Activated CD4-positive, alpha-beta memory T cell treated with anti-CD3 and anti-CD28 coated beads for 36 hours (primary cell): ENCODE data around the gene HSD17B12. TPM values are rescaled to one million over a fixed set of nuclear protein-coding genes. Genes with fewer than 3 reads are reported as not detected.
"Not testable (repeated sequence)": the region's sequence is repeated elsewhere in the genome, so short reads cannot be mapped to it uniquely, and the experiment has no call there.

Experiments used
- CTCF ChIA-PET: fragments of 350-600 bp; sonication (Branson Sonifier 250); formaldehyde crosslinking; loops from one replicate; lab custom pipeline; 2021; ENCODE audit warnings: antibody characterized with exemption, inconsistent platforms; lab: Charles Lee
- POLR2A ChIA-PET: fragments of 350-600 bp; sonication (Branson Sonifier 250); formaldehyde crosslinking; loops from one replicate; lab custom pipeline; 2021; ENCODE audit warnings: antibody characterized with exemption; lab: Charles Lee
- DNase-seq: peaks from one replicate; pipeline ENCODE4 v3.0.0-alpha.2; 2020
- H3K27ac Mint-ChIP-seq: one replicate; pipeline ENCODE4 v1.8.0; 2021; ENCODE audit warnings: mixed read lengths
- H3K27me3 Mint-ChIP-seq: one replicate; pipeline ENCODE4 v1.8.0; 2021; ENCODE audit warnings: mixed read lengths
- H3K36me3 Mint-ChIP-seq: one replicate; pipeline ENCODE4 v1.8.0; 2021; ENCODE audit warnings: mixed read lengths
- H3K4me1 Mint-ChIP-seq: one replicate; pipeline ENCODE4 v1.8.0; 2021; ENCODE audit warnings: low read depth, mixed read lengths
- H3K4me3 Mint-ChIP-seq: one replicate; pipeline ENCODE4 v1.8.0; 2021; ENCODE audit warnings: mild to moderate bottlenecking, mixed read lengths
- H3K9me3 Mint-ChIP-seq: one replicate; pipeline ENCODE4 v1.8.0; 2021; ENCODE audit warnings: mixed read lengths
- intact Hi-C: fragments of 100-400 bp; cut with micrococcal nuclease; formaldehyde crosslinking; loops from one replicate; pipeline ENCODE4 v1.15.1; 2023
- total RNA-seq, 2 experiments: library from RNA; stranded (reverse); gene quantifications; one replicate each; pipeline ENCODE4 v1.2.3, GENCODE V29; 2021

Gene HSD17B12
- total RNA-seq, 2 experiments from 2014 or later, result 32.8 to 35.3 TPM

DNA sequence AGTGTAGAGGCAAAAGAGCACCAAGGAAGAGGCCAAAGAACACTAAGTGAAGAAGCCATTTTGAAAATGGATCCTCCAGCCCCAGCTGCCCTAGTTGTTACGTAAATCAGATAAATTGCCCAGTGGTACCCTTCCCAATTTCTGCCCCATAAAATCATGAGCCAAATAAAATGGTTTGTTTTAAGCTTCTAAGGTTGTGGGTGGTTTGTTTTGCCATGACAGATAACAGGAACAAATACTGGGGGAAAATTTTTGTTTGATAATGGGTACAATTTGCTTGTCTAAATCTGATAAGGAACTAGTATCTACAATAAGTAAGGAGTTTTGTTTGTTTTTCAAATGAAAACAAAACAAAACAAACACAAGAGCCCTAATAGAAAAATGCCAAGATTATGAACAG lies 30.6 kb upstream of the HSD17B12 start:
- ChIA-PET CTCF (no interaction called here), POLR2A (no interaction called here)
- H3K4me3 Mint-ChIP-seq, result no peak overlapping the region
- H3K27ac Mint-ChIP-seq, result no peak overlapping the region
- peaks cover 9% of the 10 kb centered on the region for H3K9me3 Mint-ChIP-seq
- H3K36me3 Mint-ChIP-seq, result peaks cover 7% of the 10 kb centered on the region
- peaks cover 15% of the 10 kb centered on the region for H3K4me1 Mint-ChIP-seq
- intact Hi-C loops, result loop anchor here (10.0 kb wide), 1 partner anchor 415 kb away; the partner anchor contains the start of gene ACCS
- no peak for DNase-seq
- H3K27me3 Mint-ChIP-seq, result peaks cover 3% of the 10 kb centered on the region

DNA sequence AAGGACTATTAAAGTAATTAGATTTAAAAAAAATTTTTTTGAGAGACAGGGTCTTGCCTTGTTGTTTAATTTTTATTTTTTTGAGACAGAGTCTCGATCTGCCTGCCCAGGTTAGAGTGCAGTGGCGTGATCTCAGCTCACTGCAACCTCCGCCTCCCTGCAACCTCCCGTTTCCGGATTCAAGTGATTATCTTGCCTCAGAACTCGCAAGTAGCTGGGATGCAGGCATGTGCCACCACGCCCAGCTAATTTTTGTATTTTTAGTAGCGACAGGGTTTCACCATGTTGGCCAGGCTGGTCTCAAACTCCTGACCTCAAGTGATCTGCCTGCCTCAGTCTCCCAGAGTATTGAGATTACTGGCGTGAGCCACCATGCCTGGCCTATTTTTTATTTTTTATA lies 17.5 kb upstream of the HSD17B12 start:
- CTCF ChIA-PET, H3K4me1 Mint-ChIP-seq, POLR2A ChIA-PET, DNase-seq, H3K9me3 Mint-ChIP-seq, H3K27ac Mint-ChIP-seq, H3K4me3 Mint-ChIP-seq, intact Hi-C loops, H3K36me3 Mint-ChIP-seq: not testable (repeated sequence)
- H3K27me3 Mint-ChIP-seq, result peaks cover 20% of the 10 kb centered on the region

DNA sequence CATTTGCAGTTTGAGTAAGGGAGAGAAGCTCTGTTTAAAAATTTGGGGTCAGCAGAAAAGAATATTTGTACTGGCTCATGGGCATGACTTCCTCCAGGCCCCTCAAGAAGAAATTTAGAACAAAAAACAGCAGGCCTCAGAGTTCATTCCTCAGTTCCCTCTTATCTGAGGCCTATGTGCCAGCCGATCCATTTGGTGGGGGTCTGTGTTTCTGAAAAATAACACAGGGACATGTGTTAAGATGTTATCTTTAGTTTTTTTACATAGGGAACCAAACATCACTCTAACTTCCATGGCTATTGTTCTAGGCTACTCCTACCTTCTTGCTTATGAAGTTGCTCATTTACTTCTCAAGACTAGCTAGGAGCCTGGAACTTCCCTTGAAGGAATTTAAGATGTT lies 16.2 kb upstream of the HSD17B12 start:
- H3K36me3 Mint-ChIP-seq, result no peaks in the 10 kb centered on the region
- no peak overlapping the region for H3K27ac Mint-ChIP-seq
- peaks cover 16% of the 10 kb centered on the region for H3K27me3 Mint-ChIP-seq
- no peaks in the 10 kb centered on the region for H3K9me3 Mint-ChIP-seq
- CTCF ChIA-PET, result no interaction called here
- POLR2A ChIA-PET, result no interaction called here
- no peaks in the 10 kb centered on the region for H3K4me1 Mint-ChIP-seq
- intact Hi-C loops, result no loop called here
- no peak overlapping the region for H3K4me3 Mint-ChIP-seq
- DNase-seq, result no peak

DNA sequence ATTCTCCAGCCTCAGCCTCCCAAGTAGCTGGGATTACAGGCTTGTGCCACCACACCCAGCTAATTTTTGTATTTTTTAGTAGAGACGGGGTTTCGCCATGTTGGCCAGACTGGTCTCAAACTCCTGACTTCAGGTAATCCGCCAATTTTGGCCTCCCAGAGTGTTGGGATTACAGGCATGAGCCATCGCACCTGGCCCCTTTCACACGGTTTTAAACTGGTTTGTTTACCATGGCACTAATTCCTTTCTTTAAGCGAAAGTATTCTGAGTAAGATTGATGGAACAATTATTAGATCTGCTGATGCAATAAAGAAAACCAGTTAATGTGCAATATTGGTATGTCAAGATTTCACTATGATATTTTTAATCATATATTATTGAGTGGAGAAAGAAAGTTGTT lies 9.3 kb upstream of the HSD17B12 start:
- H3K27me3 Mint-ChIP-seq, H3K4me3 Mint-ChIP-seq, H3K4me1 Mint-ChIP-seq, intact Hi-C loops, POLR2A ChIA-PET, H3K36me3 Mint-ChIP-seq, H3K27ac Mint-ChIP-seq, H3K9me3 Mint-ChIP-seq, DNase-seq: not testable (repeated sequence)
- CTCF ChIA-PET, result interaction anchor here (1.5 kb wide), 1 partner anchor 104 kb away, joined by 5 read pairs; no protein-coding TSS in a partner anchor

DNA sequence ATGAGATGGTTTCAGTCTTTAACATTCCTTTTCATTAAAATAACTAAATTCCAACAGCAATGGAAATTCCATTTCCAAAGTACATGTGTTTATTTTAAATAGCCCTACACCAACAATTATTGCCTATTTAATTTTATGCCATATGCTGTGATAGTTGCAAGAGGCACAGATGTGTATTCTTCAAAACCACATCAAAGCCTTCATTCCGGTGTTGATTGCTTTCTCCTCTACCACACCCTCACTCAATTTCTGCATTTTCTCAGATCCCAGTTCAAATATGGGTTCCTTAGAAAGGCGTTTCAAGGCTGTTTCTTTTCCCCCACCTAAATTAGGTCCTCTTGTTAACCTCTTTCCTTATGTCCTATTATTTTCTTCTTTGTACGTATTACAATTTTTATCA lies 6.0 kb upstream of the HSD17B12 start:
- Mint-ChIP-seq H3K9me3 (peaks cover 13% of the 10 kb centered on the region), H3K27ac (no peak overlapping the region), H3K4me1 (peaks cover 2% of the 10 kb centered on the region), H3K4me3 (no peak overlapping the region), H3K27me3 (no peaks in the 10 kb centered on the region), H3K36me3 (peaks cover 3% of the 10 kb centered on the region)
- ChIA-PET CTCF (interaction anchor here (0.9 kb wide), 1 partner anchor 177 kb away, joined by 3 read pairs; no protein-coding TSS in a partner anchor), POLR2A (no interaction called here)
- no peak for DNase-seq
- intact Hi-C loops, result no loop called here

DNA sequence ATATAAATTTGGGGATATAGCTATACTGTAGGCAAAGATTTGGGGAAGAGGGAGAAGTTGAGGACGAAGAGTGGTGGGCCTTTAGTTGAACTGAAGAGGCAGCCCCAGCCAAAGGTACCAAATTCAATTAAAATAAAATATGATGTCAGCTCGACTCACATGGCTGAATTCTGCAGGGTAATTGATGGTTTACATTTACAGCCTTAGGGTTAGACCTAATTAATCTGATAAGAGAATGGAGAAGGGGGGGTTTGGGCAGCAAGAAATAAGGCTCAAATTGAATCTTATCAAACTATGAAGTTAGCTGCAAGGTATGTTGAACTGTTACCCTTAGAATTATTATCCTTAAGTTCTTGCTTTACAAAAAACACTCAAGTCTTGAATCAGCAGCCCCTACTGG lies 3.6 kb upstream of the HSD17B12 start:
- Mint-ChIP-seq H3K4me1 (peaks cover 13% of the 10 kb centered on the region), H3K36me3 (peaks cover 9% of the 10 kb centered on the region), H3K27me3 (no peaks in the 10 kb centered on the region), H3K27ac (no peak overlapping the region), H3K4me3 (no peak overlapping the region), H3K9me3 (peaks cover 17% of the 10 kb centered on the region)
- POLR2A ChIA-PET, result no interaction called here
- no peak for DNase-seq
- CTCF ChIA-PET, result no interaction called here
- intact Hi-C loops, result no loop called here

DNA sequence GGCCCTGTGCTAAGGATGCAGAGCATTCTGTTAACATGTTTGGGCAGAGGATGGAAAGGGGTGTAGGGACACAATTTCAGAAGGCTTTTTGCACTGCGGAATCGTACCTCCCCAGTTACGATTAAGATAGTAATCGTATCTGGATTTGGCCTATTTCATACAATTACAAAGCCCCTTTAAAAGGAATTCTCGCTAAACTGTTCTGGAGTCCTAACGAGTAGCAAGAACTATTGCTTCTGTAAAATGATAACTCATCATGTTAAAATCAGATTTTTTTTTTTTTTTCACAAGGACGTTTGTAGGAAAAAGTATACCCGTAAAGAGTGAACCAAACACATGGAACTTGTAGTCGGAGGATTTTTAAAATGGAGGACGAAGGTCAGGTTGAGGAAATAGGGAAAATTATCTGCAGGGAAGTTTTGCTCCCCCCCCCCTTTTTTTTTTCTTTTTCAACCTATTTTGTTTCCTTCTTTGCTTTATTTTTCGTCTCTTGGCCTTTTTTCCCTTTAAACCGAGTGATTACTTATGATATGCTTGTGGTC lies 934 bp downstream of the HSD17B12 start:
- Mint-ChIP-seq H3K4me1 (peaks cover 34% of the 10 kb centered on the region), H3K9me3 (peaks cover 17% of the 10 kb centered on the region), H3K36me3 (peaks cover 37% of the 10 kb centered on the region), H3K27me3 (no peaks in the 10 kb centered on the region), H3K27ac (peak overlapping the region; percentile 94), H3K4me3 (peak overlapping the region; percentile 92)
- ChIA-PET POLR2A (no interaction called here), CTCF (interaction anchor here (1.1 kb wide), 1 partner anchor 37 kb away, joined by 3 read pairs; no protein-coding TSS in a partner anchor)
- no peak for DNase-seq
- intact Hi-C loops, result loop anchor here (2.0 kb wide), 3 partner anchors 101 to 323 kb away; partner anchors contain the start of gene TTC17

DNA sequence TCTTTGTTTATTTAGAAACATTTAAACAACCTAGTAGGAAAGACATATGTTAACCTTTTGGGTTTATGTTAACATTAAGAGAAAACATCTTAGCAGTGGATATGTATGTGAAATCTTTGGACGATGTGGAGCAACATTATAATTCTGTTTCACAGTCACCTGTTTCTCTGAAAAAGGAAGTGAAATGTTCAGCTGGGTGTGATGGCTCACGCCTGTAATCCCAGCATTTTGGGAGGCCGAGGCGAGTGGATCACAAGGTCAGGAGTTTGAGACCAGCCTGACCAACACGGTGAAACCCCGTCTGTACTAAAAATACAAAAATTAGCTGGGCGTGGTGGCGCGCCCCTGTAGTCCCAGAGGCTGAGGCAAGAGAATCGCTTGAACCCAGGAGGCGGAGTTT lies 1.5 kb downstream of the HSD17B12 start:
- POLR2A ChIA-PET, H3K27ac Mint-ChIP-seq, DNase-seq, H3K27me3 Mint-ChIP-seq, intact Hi-C loops: not testable (repeated sequence)
- CTCF ChIA-PET, result interaction anchor here (1.1 kb wide), 1 partner anchor 37 kb away, joined by 3 read pairs; no protein-coding TSS in a partner anchor
- Mint-ChIP-seq H3K4me3 (peak overlapping the region; percentile 92), H3K4me1 (peaks cover 34% of the 10 kb centered on the region), H3K36me3 (peaks cover 37% of the 10 kb centered on the region), H3K9me3 (peaks cover 17% of the 10 kb centered on the region)

DNA sequence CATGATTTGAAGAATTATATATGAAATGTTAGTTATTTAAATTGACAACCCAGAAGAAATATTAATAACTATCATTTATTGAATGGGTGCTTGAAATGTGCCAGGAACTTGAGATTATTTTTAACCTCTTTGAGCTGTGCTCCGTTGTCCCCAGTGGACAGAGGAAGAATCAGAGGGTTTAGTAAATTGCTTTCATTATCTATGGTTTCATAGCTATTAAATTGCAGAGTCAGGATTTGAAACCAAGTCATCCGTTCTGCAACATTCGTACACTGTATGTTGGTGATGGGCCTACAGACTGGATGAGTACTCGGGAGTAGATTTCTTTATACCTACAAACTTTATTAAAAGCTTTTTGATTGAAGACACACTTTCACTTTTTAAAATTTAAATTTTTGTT lies 4.9 kb downstream of the HSD17B12 start:
- H3K36me3 Mint-ChIP-seq, result peaks cover 35% of the 10 kb centered on the region
- POLR2A ChIA-PET, result no interaction called here
- no peak for DNase-seq

DNA sequence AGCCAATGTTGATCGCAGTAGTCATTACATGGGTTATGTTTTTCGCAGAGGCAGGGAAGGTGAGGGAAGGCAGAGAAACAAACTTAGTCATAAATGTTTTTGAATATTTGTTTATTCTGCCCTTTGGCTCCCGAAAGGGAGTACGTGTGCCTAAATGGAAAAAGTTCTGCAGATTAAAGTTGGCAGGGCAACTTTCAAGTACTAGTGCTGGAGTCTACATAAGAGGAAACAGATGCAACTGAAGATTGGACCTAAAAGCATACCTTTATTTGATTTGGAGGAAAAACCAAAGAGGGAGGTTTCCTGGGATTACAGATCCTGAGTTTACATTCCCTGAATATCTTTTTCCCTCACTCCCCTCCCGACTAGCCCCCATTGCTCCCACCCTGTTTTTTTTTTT lies 5.7 kb downstream of the HSD17B12 start:
- DNase-seq, result no peak
- H3K9me3 Mint-ChIP-seq, result no peaks in the 10 kb centered on the region
- no peaks in the 10 kb centered on the region for H3K27me3 Mint-ChIP-seq
- H3K27ac Mint-ChIP-seq, result no peak overlapping the region
- H3K4me3 Mint-ChIP-seq, result no peak overlapping the region
- CTCF ChIA-PET, result interaction anchor here (0.6 kb wide), 1 partner anchor 75 kb away, joined by 3 read pairs; no protein-coding TSS in a partner anchor
- intact Hi-C loops, result no loop called here
- POLR2A ChIA-PET, result interaction anchor here (0.7 kb wide), 1 partner anchor 147 kb away, joined by 4 read pairs; no protein-coding TSS in a partner anchor
- H3K4me1 Mint-ChIP-seq, result peaks cover 31% of the 10 kb centered on the region
- peaks cover 35% of the 10 kb centered on the region for H3K36me3 Mint-ChIP-seq

More for the DNA sequence above, 4.9 kb downstream of the HSD17B12 start:
- Mint-ChIP-seq H3K9me3 (no peaks in the 10 kb centered on the region), H3K4me1 (peaks cover 29% of the 10 kb centered on the region), H3K27me3 (no peaks in the 10 kb centered on the region), H3K4me3 (no peak overlapping the region), H3K27ac (no peak overlapping the region)
- CTCF ChIA-PET, result interaction anchor here (1.1 kb wide), 1 partner anchor 118 kb away, joined by 3 read pairs; no protein-coding TSS in a partner anchor
- intact Hi-C loops, result no loop called here

DNA sequence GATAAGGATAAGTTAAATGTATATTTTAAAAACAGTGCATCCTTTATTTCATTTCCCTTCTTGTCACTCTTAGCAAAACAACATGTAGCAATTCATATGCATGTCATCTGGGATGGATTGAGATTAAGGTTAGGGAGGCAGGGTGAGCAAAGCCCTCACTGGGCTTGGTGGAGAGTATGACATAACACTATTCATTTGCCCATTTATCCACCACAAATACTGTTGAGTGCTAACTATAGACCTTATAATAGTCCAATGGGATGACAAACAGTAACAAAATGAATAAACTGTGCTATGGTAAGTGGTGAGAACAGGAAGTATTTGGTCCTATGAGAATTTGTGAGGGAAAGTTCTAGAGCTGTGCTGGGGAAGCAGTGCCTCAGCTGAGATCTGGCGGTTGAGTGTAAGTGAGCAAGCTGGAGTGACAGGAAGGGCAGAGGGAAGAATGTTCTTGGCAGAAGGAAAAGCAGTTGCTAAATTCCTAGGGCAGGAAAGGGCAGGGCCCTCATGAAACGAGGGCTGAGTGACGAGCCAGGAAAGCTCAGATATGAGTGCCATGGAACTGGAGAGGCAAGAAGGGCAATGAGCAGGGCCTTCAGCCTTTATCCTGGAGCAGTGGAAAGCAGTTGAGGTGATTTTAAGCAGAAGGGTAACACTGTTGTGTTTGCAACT lies 6.7 kb downstream of the HSD17B12 start:
- ChIA-PET CTCF (interaction anchor here (0.6 kb wide), 1 partner anchor 74 kb away, joined by 3 read pairs; no protein-coding TSS in a partner anchor), POLR2A (interaction anchor here (0.7 kb wide), 1 partner anchor 148 kb away, joined by 4 read pairs; no protein-coding TSS in a partner anchor)
- intact Hi-C loops, result no loop called here
- peaks cover 27% of the 10 kb centered on the region for H3K4me1 Mint-ChIP-seq
- no peak for DNase-seq
- no peak overlapping the region for H3K27ac Mint-ChIP-seq
- no peak overlapping the region for H3K4me3 Mint-ChIP-seq
- peaks cover 34% of the 10 kb centered on the region for H3K36me3 Mint-ChIP-seq
- no peaks in the 10 kb centered on the region for H3K9me3 Mint-ChIP-seq
- no peaks in the 10 kb centered on the region for H3K27me3 Mint-ChIP-seq

DNA sequence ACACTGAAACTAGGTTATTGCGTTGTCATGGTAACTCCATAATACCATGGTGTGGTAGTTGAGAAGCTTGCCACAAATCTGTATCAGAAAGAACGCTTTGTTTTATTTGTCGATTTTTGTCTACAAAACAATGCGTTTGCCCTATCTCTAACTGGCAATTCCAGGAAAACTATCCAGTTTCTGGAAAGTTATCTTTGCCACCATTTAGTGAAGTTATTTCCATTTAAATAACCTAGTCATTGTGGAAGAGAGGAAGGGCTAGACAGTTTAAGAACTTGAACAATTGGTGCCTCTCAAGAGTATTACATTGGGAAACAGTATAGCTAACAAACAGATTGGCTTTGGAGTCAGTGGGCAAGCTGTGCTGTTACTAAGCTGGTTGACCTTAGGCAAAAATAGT lies 7.9 kb downstream of the HSD17B12 start:
- Mint-ChIP-seq H3K4me1 (peaks cover 17% of the 10 kb centered on the region), H3K27me3 (no peaks in the 10 kb centered on the region), H3K27ac (no peak overlapping the region), H3K9me3 (no peaks in the 10 kb centered on the region), H3K36me3 (peaks cover 25% of the 10 kb centered on the region), H3K4me3 (no peak overlapping the region)
- intact Hi-C loops, result no loop called here
- ChIA-PET CTCF (no interaction called here), POLR2A (no interaction called here)
- no peak for DNase-seq
